ENCODE results near the gene SLIT3. TPM values are rescaled to one million over a fixed set of nuclear protein-coding genes. Genes with fewer than 3 reads are reported as not detected.

Gene SLIT3
- total and polyA plus RNA-seq, 2 experiments from 2014 or later = 0.59 to 0.71 TPM

GRCh38 chr5:169283887-169284286 is 17.1 kb downstream of the SLIT3 start (continued):
- no peak for TF ChIP-seq ZNF462 (CRISPR knock-in tag; IDR thresholded peaks at IDR 0.05)
- TF ChIP-seq CREB1 (CRISPR knock-in tag; IDR thresholded peaks at IDR 0.05; ENCODE audit: low read depth) = no peak
- TF ChIP-seq EZH2phosphoT487 (IDR thresholded peaks at IDR 0.05; ENCODE audit: unreplicated experiment) = no peak
- TF ChIP-seq POLR2AphosphoS5 (IDR thresholded peaks at IDR 0.05; ENCODE audit: low read depth) = no peak
- no peak for TF ChIP-seq NANOG (IDR thresholded peaks at IDR 0.05; ENCODE audit: borderline replicate concordance)

DNA sequence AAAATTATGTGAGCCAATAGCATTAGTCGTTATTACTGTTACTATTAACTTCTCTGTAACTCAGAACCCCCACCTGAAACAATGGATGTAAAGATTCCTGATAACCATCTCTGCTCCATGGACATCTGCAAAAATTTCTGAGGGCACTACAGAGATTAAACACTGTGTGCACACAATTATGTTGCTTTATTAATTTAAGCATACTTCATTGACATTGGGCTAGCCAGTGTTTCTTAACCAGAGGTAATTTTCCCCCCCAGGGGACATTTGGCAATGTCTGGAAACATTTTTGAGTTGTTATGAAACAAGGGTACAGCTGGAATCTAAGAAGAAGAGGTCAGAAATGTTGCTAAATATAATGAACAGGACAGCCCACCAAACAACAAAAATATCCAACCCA is 19.3 kb downstream of the SLIT3 start:
- H3K9me2 ChIP-seq (ENCODE audit: insufficient read depth) = no peaks in the 10 kb centered on the region
- no peaks in the 10 kb centered on the region for H3K27me3 Mint-ChIP-seq (ENCODE audit: insufficient read depth, low read depth, poor library complexity)
- TF ChIP-seq POLR2AphosphoS5 (IDR thresholded peaks at IDR 0.05; ENCODE audit: low read depth) = no peak
- no peak for TF ChIP-seq EZH2phosphoT487 (IDR thresholded peaks at IDR 0.05; ENCODE audit: unreplicated experiment)
- TF ChIP-seq CREB1 (CRISPR knock-in tag; IDR thresholded peaks at IDR 0.05; ENCODE audit: low read depth) = no peak
- no peak for TF ChIP-seq ZNF331 (CRISPR knock-in tag; IDR thresholded peaks at IDR 0.05; ENCODE audit: low read depth)
- TF ChIP-seq ZNF462 (CRISPR knock-in tag; IDR thresholded peaks at IDR 0.05) = no peak
- TF ChIP-seq JUNB (IDR thresholded peaks at IDR 0.05; ENCODE audit: unreplicated experiment) = no peak
- no peak for TF ChIP-seq NANOG (IDR thresholded peaks at IDR 0.05; ENCODE audit: borderline replicate concordance)
- TF ChIP-seq STAT1 (IDR thresholded peaks at IDR 0.05; ENCODE audit: unreplicated experiment) = no peak
- TF ChIP-seq ZNF114 (CRISPR knock-in tag; IDR thresholded peaks at IDR 0.05) = no peak
- TF ChIP-seq EZH2 (IDR thresholded peaks at IDR 0.05; ENCODE audit: low read depth, unreplicated experiment) = no peak

More for the DNA sequence above, 19.3 kb downstream of the SLIT3 start:
- DNase-seq (ENCODE audit: low spot score) (no peak), ATAC-seq (no peak)
- Histone ChIP-seq H3F3A (replicated peaks; ENCODE audit: low read depth) (no peaks in the 10 kb centered on the region), H2AFZ (no peak overlapping the region), H3K4me1 (ENCODE audit: insufficient read depth) (peaks cover 18% of the 10 kb centered on the region), H4K20me1 (replicated peaks; ENCODE audit: insufficient read depth) (no peaks in the 10 kb centered on the region), H3K27me3 (ENCODE audit: insufficient read depth) (no peaks in the 10 kb centered on the region), H3K79me2 (replicated peaks; ENCODE audit: insufficient read depth) (no peaks in the 10 kb centered on the region), H3K36me3 (ENCODE audit: insufficient read depth) (no peaks in the 10 kb centered on the region), H3K27ac (ENCODE audit: low read depth) (no peak overlapping the region), H3K4me2 (no peak overlapping the region), H3K4me3 (no peak overlapping the region)
- Mint-ChIP-seq H3K4me3 (no peak overlapping the region), H3K36me3 (ENCODE audit: low read depth) (no peaks in the 10 kb centered on the region), H3K4me1 (peaks cover 24% of the 10 kb centered on the region), H3K27ac (no peak overlapping the region), H3K9me3 (no peaks in the 10 kb centered on the region)

Measured in GM23338 (cell line).